Testis (tissue), 2 donors: ENCODE results near the gene TIAM2.

Source experiments
- POLR2A ChIP-seq: fragments of 450-650 bp; IDR thresholded peaks from one replicate; pipeline ENCODE4 v1.6.1; 2017; ENCODE audit warnings: antibody characterized with exemption, mild to moderate bottlenecking, moderate library complexity
- TF ChIP-seq, protein P1 (sequence below), 3 experiments: fragments of 450-650 bp in 2 of 3; fragments of 200-600 bp in 1 of 3; sonication (generic) in 1 of 3; IDR thresholded peaks; one replicate each; pipeline ENCODE4 v1.5.1; 2016 to 2019; ENCODE audit warnings: antibody characterized with exemption in 3 of 3, mild to moderate bottlenecking in 2 of 3, moderate library complexity in 1 of 3

DNA sequence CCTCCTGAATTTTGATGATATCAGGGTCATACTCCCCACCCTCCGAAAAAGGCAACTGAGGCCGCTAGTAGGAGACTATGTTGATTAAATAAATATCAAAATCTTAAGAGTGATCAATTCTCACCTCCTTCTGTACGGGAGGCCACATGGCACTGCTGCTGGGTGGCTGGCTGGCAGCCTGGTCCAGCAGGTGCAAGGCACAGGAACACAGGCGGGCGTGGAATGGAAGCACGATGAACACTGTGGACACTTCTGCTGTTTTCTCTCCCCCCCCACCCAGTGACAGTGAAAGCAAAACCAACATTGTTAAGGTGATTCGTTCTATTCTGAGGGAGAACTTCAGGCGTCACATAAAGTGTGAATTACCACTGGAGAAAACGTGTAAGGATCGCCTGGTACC is 259.0 kb downstream of the TIAM2 start:
- TF ChIP-seq, protein P1, sequence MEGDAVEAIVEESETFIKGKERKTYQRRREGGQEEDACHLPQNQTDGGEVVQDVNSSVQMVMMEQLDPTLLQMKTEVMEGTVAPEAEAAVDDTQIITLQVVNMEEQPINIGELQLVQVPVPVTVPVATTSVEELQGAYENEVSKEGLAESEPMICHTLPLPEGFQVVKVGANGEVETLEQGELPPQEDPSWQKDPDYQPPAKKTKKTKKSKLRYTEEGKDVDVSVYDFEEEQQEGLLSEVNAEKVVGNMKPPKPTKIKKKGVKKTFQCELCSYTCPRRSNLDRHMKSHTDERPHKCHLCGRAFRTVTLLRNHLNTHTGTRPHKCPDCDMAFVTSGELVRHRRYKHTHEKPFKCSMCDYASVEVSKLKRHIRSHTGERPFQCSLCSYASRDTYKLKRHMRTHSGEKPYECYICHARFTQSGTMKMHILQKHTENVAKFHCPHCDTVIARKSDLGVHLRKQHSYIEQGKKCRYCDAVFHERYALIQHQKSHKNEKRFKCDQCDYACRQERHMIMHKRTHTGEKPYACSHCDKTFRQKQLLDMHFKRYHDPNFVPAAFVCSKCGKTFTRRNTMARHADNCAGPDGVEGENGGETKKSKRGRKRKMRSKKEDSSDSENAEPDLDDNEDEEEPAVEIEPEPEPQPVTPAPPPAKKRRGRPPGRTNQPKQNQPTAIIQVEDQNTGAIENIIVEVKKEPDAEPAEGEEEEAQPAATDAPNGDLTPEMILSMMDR (IDR thresholded peaks at IDR 0.05), result no peak
- TF ChIP-seq POLR2A, result no peak
